ENCODE results near the gene SDC4. TPM values are rescaled to one million over a fixed set of nuclear protein-coding genes. Genes with fewer than 3 reads are reported as not detected.

The SDC4 gene
- total RNA-seq, 5 donors from 2014 or later (not counting 1 experiment from before 2014, with no cell fraction given): 0.68 to 4.4 (median 3.5) TPM

DNA sequence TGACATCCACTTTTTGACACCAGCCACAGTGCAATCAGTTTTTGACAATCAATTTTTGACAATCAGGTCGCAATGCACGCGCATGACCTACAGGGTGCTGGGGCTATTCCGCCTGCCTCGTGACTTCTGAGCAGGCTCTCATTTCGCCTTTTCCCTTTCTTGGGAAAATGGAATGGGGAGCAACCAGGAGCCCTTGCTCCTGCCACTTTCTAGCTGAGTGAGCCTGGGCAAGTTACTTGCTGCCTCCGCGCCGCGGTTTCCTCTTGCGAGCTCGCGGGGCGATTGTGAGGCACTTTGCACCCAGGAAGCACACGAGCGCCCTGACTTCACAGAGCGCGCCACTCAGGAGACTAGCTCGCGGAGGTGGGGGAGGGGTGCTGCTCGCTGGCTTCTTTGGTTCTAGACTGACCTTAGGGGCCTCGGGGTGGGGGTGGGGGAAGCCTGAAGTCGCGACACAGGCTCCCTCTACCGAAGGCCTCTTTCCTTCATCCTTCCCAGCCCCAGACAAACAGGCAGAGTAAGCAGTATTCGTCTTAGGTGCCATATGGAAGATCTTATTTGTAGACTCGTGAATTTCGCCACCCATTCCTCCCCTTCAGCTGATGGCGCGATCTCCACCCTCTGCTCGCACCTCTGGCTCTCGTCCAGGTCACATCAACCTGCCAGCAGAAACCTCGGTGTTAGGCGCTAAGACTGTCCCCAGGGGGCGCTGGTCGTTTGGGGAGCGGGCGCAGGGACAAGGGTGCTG, 25.3 kb upstream of the SDC4 start:
- Histone ChIP-seq H3K27ac (ENCODE audit: low read length) (peak overlapping the region; percentile 83), H3K36me3 (ENCODE audit: control insufficient read depth in 2 of 2, extremely low read depth in 1 of 2, insufficient read depth in 1 of 2, low read length in 1 of 2) (peaks cover 6 to 25% of the 10 kb centered on the region in 2 donors), H3K9me3 (no peaks in the 10 kb centered on the region), H3K4me3 (ENCODE audit: control insufficient read depth in 1 of 2, extremely low read depth in 1 of 2, low read length in 1 of 2) (peak overlapping the region; percentile 58 to 62), H3K27me3 (replicated peaks in 1 of 2; ENCODE audit: control insufficient read depth in 2 of 2, extremely low read depth in 1 of 2, insufficient read depth in 2 of 2, low read length in 1 of 2) (no peaks in the 10 kb centered on the region), H3K4me1 (ENCODE audit: control insufficient read depth in 1 of 2, extremely low read depth in 1 of 2, insufficient read depth in 2 of 2, low read length in 2 of 2) (peaks cover 15 to 26% of the 10 kb centered on the region in 2 experiments)
- Mint-ChIP-seq H3K27ac (peak overlapping the region; percentile 88 to 90), H3K9me3 (no peaks in the 10 kb centered on the region), H3K27me3 (no peaks in the 10 kb centered on the region), H3K36me3 (peaks cover 16% of the 10 kb centered on the region), H3K4me3 (peak overlapping the region; percentile 71 to 85 (median 80)), H3K4me1 (peaks cover 28 to 44% (median 39%) of the 10 kb centered on the region in 3 donors)
- ChIA-PET POLR2A (interaction anchor here (0.5 to 2.5 kb wide), 8 partner anchors 10 to 79 kb away, joined by 3 to 19 read pairs (median 4); partner anchors contain the start of gene SYS1 (in 1 of the 2)), CTCF (interaction anchor here (0.5 to 8.6 kb wide), 31 partner anchors 8 to 1000 kb away, joined by 3 to 86 read pairs (median 4); partner anchors contain the start of genes PIGT (in 2 of the 2) and SYS1 (in 1 of the 2))
- 0% methylated on average over 18 of the region's 38 CpGs for WGBS (ENCODE audit: insufficient coverage)
- ATAC-seq (replicated peaks in 1 of 4) (peak; percentile 85 to 93 (median 91)), DNase-seq (peak; percentile 77 to 96 (median 87))

DNA sequence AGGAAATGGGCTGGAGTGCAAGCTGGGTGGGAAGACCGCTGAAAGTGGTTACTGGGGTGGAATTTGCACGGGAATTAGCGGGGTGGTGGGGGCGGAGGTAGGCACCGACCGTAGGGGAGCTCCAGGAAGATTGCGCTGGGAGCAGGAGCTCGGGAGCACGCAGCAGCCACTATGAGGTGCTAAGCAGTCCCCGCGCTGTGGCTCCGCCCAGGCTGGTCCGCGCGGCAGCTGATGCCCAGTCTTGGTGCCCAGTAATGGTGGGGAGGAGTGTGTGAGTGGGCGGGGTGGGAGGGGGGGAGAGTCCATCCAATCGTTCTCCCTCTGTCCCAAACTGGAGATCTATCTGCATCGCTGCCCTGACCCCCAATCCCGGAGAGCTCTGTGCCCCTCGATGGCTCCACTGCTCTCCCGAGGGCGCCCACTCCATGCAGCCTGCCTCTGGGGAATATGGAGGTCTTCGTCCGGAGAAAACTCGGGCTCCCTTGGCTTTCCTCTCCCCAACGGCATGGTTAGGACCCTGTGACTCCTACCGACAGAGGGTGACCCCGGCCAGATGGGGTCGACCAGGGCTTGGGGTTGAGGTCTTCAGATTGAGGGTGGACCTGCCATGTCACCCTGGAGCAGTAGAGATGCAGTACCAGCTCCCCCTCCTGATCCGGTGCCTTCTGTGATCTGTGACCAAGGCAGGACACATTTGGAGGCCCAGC, 24.6 kb upstream of the SDC4 start:
- H3K36me3 ChIP-seq (ENCODE audit: control insufficient read depth in 2 of 2, extremely low read depth in 1 of 2, insufficient read depth in 1 of 2, low read length in 1 of 2): peaks cover 6 to 29% of the 10 kb centered on the region in 2 donors
- peaks cover 36 to 51% (median 46%) of the 10 kb centered on the region in 3 donors for H3K4me1 Mint-ChIP-seq
- peak overlapping the region; percentile 58 to 62 for H3K4me3 ChIP-seq (ENCODE audit: control insufficient read depth in 1 of 2, extremely low read depth in 1 of 2, low read length in 1 of 2)
- peak overlapping the region; percentile 71 to 85 (median 80) for H3K4me3 Mint-ChIP-seq
- no peaks in the 10 kb centered on the region for H3K9me3 Mint-ChIP-seq
- H3K36me3 Mint-ChIP-seq: peaks cover 23% of the 10 kb centered on the region
- H3K27me3 ChIP-seq (replicated peaks in 1 of 2; ENCODE audit: control insufficient read depth in 2 of 2, extremely low read depth in 1 of 2, insufficient read depth in 2 of 2, low read length in 1 of 2): no peaks in the 10 kb centered on the region
- H3K27ac Mint-ChIP-seq: peak overlapping the region; percentile 88 to 90
- POLR2A ChIA-PET: interaction anchor here (1.0 to 2.5 kb wide), 4 partner anchors 10 to 65 kb away, joined by 4 to 19 read pairs (median 6); partner anchors contain the start of gene SYS1 (in 1 of the 2)
- H3K27me3 Mint-ChIP-seq: no peaks in the 10 kb centered on the region
- CTCF ChIA-PET: interaction anchor here (0.6 to 8.6 kb wide), 15 partner anchors 10 to 398 kb away, joined by 3 to 86 read pairs (median 6); partner anchors contain the start of genes PIGT (in 1 of the 2) and SYS1 (in 1 of the 2)
- H3K4me1 ChIP-seq (ENCODE audit: control insufficient read depth in 1 of 2, extremely low read depth in 1 of 2, insufficient read depth in 2 of 2, low read length in 2 of 2): peaks cover 18 to 32% of the 10 kb centered on the region in 2 experiments
- H3K27ac ChIP-seq (ENCODE audit: low read length): peak overlapping the region; percentile 83
- DNase-seq: no peak
- H3K9me3 ChIP-seq: no peaks in the 10 kb centered on the region
- WGBS (ENCODE audit: insufficient coverage): 68% methylated on average over 23 of the region's 30 CpGs
- ATAC-seq (replicated peaks in 1 of 4): no peak

DNA sequence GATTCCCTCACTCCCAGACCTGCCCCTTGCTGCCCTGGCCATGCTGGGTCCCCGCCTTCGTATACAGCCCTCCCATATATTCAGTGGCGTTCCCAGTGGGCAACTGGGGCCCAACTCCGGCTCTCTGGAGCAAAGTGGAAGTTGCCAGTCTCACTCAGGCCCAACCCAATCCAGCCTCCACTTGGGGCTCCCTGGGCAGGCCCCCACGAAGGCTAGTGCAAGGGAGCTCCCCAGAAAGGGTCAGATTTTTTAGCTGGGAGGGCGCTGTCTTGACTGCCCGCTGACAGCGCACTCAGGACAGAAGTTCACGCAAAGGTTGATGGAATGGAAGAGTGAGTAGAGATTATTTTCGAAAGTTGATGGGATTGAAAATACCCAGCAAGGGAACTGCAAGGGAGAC, 24.0 kb upstream of the SDC4 start:
- no peaks in the 10 kb centered on the region for H3K27me3 ChIP-seq (replicated peaks in 1 of 2; ENCODE audit: control insufficient read depth in 2 of 2, extremely low read depth in 1 of 2, insufficient read depth in 2 of 2, low read length in 1 of 2)
- peaks cover 6 to 34% of the 10 kb centered on the region in 2 donors for H3K36me3 ChIP-seq (ENCODE audit: control insufficient read depth in 2 of 2, extremely low read depth in 1 of 2, insufficient read depth in 1 of 2, low read length in 1 of 2)
- H3K4me1 ChIP-seq (ENCODE audit: control insufficient read depth in 1 of 2, extremely low read depth in 1 of 2, insufficient read depth in 2 of 2, low read length in 2 of 2): peaks cover 23 to 37% of the 10 kb centered on the region in 2 experiments
- no peak overlapping the region for H3K4me3 ChIP-seq (ENCODE audit: control insufficient read depth in 1 of 2, extremely low read depth in 1 of 2, low read length in 1 of 2)
- Mint-ChIP-seq H3K27me3 (no peaks in the 10 kb centered on the region), H3K9me3 (no peaks in the 10 kb centered on the region), H3K4me3 (peak overlapping the region; percentile 36 to 71 (median 51)), H3K36me3 (peaks cover 27% of the 10 kb centered on the region), H3K4me1 (peaks cover 40 to 57% (median 52%) of the 10 kb centered on the region in 3 donors), H3K27ac (peak overlapping the region; percentile 62 to 76)
- H3K27ac ChIP-seq (ENCODE audit: low read length): no peak overlapping the region
- 100% methylated on average over 10 of the region's 10 CpGs for WGBS (ENCODE audit: insufficient coverage)
- ATAC-seq (replicated peaks in 1 of 4) (no peak), DNase-seq (no peak)
- CTCF ChIA-PET: interaction anchor here in 1 of 2 donors (2.2 to 8.6 kb wide), 3 partner anchors 9 to 78 kb away, joined by 8 to 86 read pairs (median 43); partner anchors contain the start of gene SYS1
- H3K9me3 ChIP-seq: no peaks in the 10 kb centered on the region
- POLR2A ChIA-PET: interaction anchor here (1.7 to 2.5 kb wide), 2 partner anchors 9 to 41 kb away, joined by 5 to 19 read pairs; partner anchors contain the start of gene SYS1 (in 1 of the 2)

DNA sequence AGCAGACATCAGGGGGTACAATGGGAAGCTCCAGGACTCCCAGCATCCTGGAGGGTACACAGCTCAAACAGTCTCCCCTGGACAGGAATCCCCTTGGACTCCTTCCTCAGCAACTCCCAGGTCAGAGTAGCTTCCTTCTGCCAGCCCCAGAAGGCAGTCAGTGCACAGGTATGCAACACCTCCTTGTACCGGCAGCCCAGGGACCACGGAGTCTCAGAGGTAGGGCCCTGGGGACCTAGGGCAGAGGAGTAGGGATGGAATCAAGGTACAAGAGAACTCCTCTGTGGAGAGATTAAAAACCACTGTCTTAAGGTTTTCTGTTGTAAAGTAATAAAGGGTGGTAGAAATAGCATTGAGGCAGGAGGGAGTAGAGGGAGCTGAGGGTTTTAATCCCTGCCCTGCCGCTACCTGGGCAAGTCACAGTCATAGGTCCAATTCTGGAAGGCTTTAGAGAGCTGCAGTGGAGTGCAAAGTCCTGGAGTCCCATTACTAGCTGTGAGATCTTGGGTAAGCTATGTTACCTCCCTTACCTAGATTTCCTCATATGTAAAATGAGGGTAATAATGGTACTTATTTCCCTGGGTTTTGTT, 22.4 kb upstream of the SDC4 start:
- Histone ChIP-seq H3K4me1 (ENCODE audit: control insufficient read depth in 1 of 2, extremely low read depth in 1 of 2, insufficient read depth in 2 of 2, low read length in 2 of 2) (peaks cover 33 to 45% of the 10 kb centered on the region in 2 experiments), H3K4me3 (ENCODE audit: control insufficient read depth in 1 of 2, extremely low read depth in 1 of 2, low read length in 1 of 2) (no peak overlapping the region), H3K9me3 (no peaks in the 10 kb centered on the region), H3K27ac (ENCODE audit: low read length) (no peak overlapping the region), H3K36me3 (ENCODE audit: control insufficient read depth in 2 of 2, extremely low read depth in 1 of 2, insufficient read depth in 1 of 2, low read length in 1 of 2) (peaks cover 15 to 46% of the 10 kb centered on the region in 2 donors), H3K27me3 (replicated peaks in 1 of 2; ENCODE audit: control insufficient read depth in 2 of 2, extremely low read depth in 1 of 2, insufficient read depth in 2 of 2, low read length in 1 of 2) (no peaks in the 10 kb centered on the region)
- ATAC-seq (replicated peaks in 1 of 4): no peak
- H3K27me3 Mint-ChIP-seq: no peaks in the 10 kb centered on the region
- no peaks in the 10 kb centered on the region for H3K9me3 Mint-ChIP-seq
- ChIA-PET CTCF (interaction anchor here (0.6 to 8.6 kb wide), 7 partner anchors 17 to 400 kb away, joined by 3 to 86 read pairs (median 4); partner anchors contain the start of gene PIGT (in 1 of the 2)), POLR2A (interaction anchor here in 1 of 2 donors (0.9 kb wide), 1 partner anchor 8 kb away, joined by 3 read pairs; the partner anchor contains the start of gene SYS1)
- no peak for DNase-seq
- peaks cover 48 to 69% (median 64%) of the 10 kb centered on the region in 3 donors for H3K4me1 Mint-ChIP-seq
- H3K27ac Mint-ChIP-seq: peak overlapping the region; percentile 34 to 59
- 96% methylated on average over 2 of the region's 3 CpGs for WGBS (ENCODE audit: insufficient coverage)
- no peak overlapping the region for H3K4me3 Mint-ChIP-seq
- H3K36me3 Mint-ChIP-seq: peaks cover 34% of the 10 kb centered on the region

DNA sequence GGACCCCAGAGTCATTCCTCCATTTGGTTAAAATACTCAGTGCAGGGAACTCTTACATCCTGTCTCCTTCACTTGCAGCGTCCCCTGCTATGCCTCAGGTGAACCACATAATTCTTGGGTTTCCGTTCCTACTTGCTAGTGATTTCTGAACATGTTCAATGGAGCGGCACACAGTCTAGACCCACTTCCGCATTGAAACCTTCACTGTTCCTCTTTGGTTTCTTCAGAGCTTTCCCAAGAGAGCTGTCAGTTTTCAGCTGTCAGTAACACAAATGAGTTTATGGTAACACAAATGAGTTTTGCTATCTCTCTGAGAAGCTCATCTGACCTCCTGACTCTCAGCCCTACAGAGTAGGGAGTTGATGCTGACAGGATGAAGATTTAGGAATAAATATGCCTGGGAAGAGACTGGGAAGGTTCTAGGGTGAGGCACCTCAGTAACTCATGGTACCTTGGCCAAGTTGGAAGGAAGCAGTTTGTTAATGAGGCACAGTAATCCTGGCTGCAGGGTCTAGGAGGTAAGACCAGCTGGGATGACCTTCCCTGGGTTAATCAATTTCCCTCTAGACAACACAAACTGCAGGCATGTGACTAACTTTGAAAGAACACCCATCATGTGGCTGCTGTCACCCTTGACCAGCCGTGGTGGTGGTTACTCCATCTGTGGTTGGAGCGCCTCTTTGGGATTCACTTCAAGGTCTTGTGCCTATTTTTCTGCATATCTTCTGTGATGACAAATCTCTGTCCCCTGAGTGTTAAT, 20.2 kb upstream of the SDC4 start:
- Histone ChIP-seq H3K27me3 (replicated peaks in 1 of 2; ENCODE audit: control insufficient read depth in 2 of 2, extremely low read depth in 1 of 2, insufficient read depth in 2 of 2, low read length in 1 of 2) (no peaks in the 10 kb centered on the region), H3K27ac (ENCODE audit: low read length) (peak overlapping the region; percentile 47), H3K4me1 (ENCODE audit: control insufficient read depth in 1 of 2, extremely low read depth in 1 of 2, insufficient read depth in 2 of 2, low read length in 2 of 2) (peaks cover 46 to 59% of the 10 kb centered on the region in 2 experiments), H3K36me3 (ENCODE audit: control insufficient read depth in 2 of 2, extremely low read depth in 1 of 2, insufficient read depth in 1 of 2, low read length in 1 of 2) (peaks cover 15 to 48% of the 10 kb centered on the region in 2 donors), H3K4me3 (ENCODE audit: control insufficient read depth in 1 of 2, extremely low read depth in 1 of 2, low read length in 1 of 2) (no peak overlapping the region), H3K9me3 (no peaks in the 10 kb centered on the region)
- 38% methylated on average over 5 of the region's 6 CpGs for WGBS (ENCODE audit: insufficient coverage)
- Mint-ChIP-seq H3K27ac (peak overlapping the region; percentile 74 to 93), H3K27me3 (no peaks in the 10 kb centered on the region), H3K4me3 (peak overlapping the region; percentile 21 to 61 (median 32)), H3K4me1 (peaks cover 62 to 79% (median 75%) of the 10 kb centered on the region in 3 donors), H3K36me3 (peaks cover 34% of the 10 kb centered on the region), H3K9me3 (no peaks in the 10 kb centered on the region)
- peak; percentile 65 to 76 (median 68) for ATAC-seq (replicated peaks in 1 of 4)
- peak in 28 of 35 experiments; percentile 10 to 66 (median 30) for DNase-seq
- ChIA-PET POLR2A (interaction anchor here (0.6 to 1.8 kb wide), 5 partner anchors 47 to 764 kb away, joined by 3 to 7 read pairs (median 5); partner anchors contain the start of gene PIGT (in 2 of the 2)), CTCF (interaction anchor here in 1 of 2 donors (8.6 kb wide), 1 partner anchor 69 kb away, joined by 86 read pairs; no protein-coding TSS in a partner anchor)

Measured in T-cell (primary cell).